ENCODE data around the gene ZBED1.
"Not testable (repeated sequence)": the region's sequence is repeated elsewhere in the genome, so short reads cannot be mapped to it uniquely, and the experiment has no call there.

The ZBED1 gene

DNA sequence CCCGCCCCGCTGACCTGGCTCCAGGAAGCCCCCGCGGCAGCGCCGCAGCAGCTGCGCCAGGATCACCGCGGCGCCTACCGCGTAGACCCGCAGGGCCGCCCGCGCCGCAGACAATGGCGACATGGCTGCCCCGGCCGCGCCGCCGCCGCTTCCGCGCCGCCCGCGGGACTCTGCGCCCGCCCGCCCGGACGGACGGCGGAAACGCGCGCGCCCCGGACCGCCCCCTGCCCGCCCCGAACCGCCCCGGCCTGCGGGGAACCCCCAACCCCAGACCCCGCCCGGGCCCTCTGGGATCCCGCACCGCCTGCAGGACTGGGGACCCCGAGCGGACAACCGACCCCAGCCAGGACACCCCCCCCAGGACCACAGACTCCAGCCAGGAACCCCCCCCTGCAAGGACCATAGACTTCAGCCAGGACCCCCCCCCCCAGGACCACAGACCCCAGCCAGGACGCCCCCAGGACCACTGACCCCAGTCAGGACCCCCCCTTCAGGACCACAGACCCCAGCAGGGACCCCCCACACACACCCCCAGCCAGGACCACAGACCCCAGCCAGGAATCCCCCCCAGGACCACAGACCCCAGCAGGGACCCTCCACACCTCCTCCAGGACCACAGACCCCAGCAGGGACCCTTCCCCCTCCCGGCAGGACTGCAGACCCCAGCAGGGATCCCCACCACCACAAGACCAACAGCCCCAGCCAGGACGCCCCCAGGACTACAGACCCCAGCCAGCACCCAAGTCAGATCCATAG, at the start of gene ZBED1, which contains the start of gene DHRSX:
Gene ZBED1, minus strand, starts transcription at position 174 of the 756 bp plus-strand sequence. CDS start 10,257 bp downstream, outside the sequence.
Gene DHRSX, minus strand, starts transcription at position 174 of the 756 bp plus-strand sequence. Its CDS starts 51 bp downstream, at position 123.
- DNase-seq (ENCODE audit: low spot score) = peak; percentile 8

DNA sequence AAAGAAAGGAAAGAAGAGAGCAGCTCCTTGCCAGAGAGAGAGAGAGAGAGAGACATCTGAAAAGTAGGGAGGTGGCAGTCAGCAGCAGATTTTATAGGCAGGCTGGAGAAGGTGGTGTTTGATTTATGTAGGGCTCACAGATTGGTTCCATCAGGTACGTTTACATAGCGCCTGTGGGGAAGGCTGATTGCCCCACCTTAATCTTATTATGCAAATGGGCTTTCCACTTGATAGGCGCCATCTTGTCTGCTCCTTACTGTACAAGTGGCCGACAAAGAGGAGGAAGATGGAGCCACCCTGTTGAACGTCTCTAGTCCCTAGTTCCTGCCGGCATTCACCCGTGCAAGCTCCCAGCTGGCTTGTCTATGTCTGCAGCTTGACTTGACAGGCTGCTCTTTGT, 49.1 kb upstream of the ZBED1 start:
- no peak for DNase-seq (ENCODE audit: low spot score)

- no peak for DNase-seq (ENCODE audit: low spot score)
Observed at GRCh38 chrX:2548711-2549423, 48.1 kb upstream of the ZBED1 start.

DNA sequence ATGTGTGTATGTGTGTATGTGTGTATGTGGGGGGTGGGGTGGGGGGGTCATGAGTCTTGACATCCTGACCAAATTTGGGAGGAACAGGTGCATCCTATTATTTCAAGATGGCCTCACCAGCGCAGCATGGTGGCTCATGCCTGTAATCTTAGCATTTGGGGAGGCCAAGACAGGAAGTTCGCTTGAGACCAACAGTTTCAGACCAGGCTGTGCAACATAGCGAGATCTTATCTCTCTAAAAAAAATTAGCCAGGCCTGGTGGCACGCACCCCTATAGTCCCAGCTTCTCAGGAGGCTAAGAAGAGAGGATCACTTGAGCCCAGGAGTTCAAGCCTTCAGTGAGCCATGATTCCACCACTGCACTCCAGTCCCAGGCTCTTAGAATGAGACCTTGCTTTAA, 47.0 kb upstream of the ZBED1 start:
- no peak for DNase-seq (ENCODE audit: low spot score)

DNA sequence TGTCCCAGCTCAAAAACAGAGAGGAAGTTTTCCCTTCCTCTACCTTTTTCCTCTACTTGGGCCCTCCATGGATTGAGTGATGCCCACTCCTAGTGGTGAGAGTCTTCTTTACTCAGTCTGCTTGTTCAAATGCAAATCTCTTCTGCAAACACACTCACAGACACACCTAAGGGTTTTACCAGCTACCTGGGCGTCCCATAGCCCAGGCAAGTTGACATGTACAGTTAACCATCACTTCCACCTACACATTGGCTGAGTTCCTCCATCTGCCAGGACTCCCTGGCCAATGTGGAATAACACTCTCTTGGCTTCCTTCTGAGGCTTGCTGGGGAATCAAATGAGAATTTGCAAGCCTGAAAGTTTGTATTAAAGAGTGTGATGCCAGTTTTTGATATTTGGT, 45.7 kb upstream of the ZBED1 start:
- no peak for DNase-seq (ENCODE audit: low spot score)

- no peak for DNase-seq (ENCODE audit: low spot score)
Observed at GRCh38 chrX:2545144-2545543, 44.4 kb upstream of the ZBED1 start.

DNA sequence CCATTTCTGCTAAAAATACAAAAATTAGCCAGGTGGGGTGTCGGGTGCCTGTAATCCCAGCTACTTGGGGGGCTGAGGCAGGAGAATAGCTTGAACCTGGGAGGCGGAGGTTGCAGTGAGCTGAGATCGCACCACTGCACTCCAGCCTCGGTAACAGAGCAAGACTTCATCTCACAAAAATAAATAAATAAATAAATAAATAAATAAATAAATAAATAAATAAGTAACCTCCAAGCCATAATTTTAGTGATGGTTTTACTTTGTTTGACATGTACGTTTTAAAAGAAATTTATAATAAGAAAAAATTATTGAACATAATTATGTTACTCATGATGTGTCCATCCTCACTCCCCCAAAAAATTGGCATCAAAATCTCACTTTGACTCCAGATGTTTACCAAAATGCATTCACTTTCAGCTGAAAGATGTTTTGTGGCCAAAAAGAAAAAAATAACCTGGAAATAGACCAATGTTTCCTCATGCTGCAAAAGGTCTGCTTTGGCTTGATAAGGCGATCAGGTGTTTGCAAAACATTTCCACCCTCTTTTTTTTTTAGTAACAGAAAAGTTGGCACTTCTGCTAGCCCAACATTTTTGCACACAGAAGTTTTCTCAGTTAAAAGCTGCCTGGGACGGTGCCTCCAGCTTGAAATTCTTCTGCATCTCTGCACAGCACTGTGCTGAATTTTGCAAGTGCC, 42.2 kb upstream of the ZBED1 start:
- peak; percentile 16 for DNase-seq (ENCODE audit: low spot score)

- DNase-seq (ENCODE audit: low spot score) = no peak
Observed at GRCh38 chrX:2541603-2542002, 40.8 kb upstream of the ZBED1 start.

DNA sequence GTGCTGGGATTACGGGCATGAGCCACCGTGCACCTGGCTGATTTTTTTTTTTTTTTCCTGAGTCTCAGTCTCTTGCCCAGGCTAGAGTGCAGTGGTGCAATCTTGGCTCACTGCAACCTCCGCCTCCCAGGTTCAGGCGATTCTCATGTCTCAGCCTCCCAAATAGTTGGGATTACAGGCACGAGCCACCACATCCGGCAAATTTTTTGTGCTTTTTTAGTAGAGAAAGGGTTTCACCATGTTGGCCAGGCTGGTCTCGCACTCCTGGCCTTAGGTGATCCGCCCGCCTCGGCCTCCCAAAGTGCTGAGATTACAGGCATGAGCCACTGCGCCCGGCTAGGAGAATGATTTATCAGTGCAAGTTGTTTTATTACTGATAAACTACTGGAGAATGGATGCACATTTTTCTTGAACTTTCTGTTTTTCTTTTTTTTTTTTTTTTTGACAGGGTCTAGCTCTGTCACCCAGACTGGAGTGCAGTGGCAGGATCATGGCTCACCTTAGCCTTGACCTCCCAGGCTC, 39.7 kb upstream of the ZBED1 start:
- DNase-seq (ENCODE audit: low spot score) = no peak

DNA sequence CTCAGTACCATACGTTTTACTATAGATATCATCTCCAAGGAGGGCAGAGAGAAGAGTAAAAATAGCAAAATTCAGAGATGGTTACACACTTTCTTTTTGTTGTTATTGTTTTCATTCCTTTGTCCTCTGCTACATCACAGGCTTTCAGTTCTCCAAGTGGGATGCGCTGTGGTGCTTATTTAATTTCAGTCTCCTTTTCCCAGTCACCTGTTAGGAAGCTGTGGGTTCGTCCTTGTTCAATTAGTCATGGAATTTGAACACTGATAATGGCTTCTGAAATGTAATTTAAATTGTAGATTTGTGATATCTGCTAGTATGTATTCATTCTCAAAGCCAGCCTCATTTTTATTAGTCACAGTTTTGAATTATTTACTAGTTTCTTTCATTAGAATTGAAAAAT, 38.8 kb upstream of the ZBED1 start:
- no peak for DNase-seq (ENCODE audit: low spot score)

GRCh38 chrX:2538031-2538757, 37.4 kb upstream of the ZBED1 start:
- DNase-seq (ENCODE audit: low spot score) = no peak

DNA sequence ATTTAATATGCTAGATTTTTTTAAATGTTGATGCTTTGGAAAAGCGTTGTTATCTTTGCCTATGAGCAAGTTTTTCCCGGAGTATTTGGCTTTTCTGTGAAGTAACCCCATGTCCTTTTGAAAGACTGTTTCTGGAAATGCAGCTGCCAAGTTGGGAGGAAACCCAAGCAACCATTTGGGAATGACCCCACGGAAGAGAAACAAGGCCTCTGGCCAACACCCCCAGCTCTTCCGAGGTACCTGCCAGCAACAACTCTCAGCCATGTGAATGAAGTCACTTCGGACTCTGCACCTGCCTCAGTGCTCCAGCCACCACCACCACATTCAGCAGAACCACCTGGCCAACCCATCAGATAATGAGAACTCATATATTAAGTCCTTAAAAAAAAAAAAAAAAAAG, 36.2 kb upstream of the ZBED1 start:
- no peak for DNase-seq (ENCODE audit: low spot score)

- DNase-seq (ENCODE audit: low spot score) = no peak
Observed at GRCh38 chrX:2536141-2536540, 35.4 kb upstream of the ZBED1 start.

GRCh38 chrX:2534261-2535021, 33.7 kb upstream of the ZBED1 start:
- not testable (repeated sequence) for DNase-seq (ENCODE audit: low spot score)

DNA sequence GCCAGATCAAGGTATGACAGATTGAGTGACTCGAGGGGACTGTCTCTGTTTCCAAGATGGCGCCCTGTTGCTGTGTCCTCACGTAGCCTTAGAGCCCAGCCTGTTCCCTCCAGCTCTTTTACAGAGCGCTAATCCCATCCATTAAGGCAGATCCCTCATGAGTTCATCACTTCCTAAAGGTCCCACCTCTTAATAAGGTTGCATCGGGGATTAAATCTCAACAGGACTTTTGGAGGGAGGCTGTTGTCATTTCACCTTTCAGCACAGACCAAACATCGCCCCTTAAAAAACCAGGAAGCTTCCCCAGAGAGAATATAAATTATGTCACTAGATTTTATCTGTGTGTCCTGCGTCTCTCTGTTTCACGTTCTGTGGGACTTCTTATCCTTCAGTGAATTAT, 32.6 kb upstream of the ZBED1 start:
- DNase-seq (ENCODE audit: low spot score) = no peak

DNA sequence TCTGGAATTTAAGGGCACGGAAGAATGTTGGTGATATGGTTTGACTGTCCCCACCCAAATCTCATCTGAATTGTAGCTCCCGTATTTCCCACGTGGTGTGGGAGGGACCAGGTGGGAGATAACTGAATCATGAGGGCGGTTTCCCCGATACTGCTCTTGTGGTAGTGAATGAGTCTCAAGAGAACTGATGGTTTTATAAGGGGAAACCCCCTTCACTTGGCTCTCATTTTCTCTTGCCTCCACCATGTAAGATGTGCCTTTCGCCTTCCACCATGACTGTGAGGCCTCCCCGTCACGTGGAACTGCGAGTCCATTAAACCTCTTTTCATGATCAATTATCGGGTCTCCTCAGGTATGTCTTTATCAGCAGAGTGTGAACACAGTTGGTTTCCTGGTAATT, 25.6 kb upstream of the ZBED1 start:
- DNase-seq (ENCODE audit: low spot score) = no peak

DNA sequence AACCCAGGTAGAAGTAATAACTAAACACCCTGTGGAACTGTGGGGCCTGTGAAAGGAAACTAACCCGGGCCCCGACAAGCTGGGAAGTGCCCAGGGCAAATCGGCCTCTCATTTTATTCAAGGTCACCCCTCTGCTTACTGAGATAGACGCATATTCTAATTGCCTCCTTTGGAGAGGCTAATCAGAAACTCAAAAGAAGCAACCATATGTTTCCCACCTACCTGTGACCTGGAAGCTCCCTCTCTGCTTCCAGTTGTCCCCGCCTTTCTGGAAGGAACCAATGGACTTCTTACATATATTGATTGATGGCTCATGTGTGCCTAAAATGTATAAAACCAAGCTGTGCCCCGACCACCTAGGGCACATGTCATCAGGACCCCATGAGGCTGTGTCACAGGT, 23.1 kb upstream of the ZBED1 start:
- DNase-seq (ENCODE audit: low spot score) = no peak

DNA sequence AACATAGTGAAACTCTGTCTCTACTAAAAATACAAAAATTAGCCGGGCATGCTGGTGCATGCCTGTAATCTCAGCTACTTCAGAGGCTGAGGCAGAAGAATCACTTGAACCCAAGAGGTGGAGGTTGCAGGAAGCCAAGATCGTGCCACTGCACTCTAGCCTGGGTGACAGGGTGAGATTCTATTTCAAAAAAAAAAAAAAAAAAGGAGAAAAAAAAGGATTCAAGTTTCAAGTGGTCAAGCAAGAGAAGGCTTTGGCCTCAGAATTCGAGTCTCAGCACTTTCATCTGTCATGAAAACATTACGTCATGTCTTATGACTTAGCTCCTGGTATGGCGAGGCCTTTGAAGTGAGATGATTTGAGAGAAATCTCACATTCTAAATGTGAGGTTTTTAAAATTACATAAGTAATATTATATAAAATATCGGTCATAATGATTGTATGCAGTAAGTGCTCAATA, 21.2 kb upstream of the ZBED1 start:
- DNase-seq (ENCODE audit: low spot score) = no peak

DNA sequence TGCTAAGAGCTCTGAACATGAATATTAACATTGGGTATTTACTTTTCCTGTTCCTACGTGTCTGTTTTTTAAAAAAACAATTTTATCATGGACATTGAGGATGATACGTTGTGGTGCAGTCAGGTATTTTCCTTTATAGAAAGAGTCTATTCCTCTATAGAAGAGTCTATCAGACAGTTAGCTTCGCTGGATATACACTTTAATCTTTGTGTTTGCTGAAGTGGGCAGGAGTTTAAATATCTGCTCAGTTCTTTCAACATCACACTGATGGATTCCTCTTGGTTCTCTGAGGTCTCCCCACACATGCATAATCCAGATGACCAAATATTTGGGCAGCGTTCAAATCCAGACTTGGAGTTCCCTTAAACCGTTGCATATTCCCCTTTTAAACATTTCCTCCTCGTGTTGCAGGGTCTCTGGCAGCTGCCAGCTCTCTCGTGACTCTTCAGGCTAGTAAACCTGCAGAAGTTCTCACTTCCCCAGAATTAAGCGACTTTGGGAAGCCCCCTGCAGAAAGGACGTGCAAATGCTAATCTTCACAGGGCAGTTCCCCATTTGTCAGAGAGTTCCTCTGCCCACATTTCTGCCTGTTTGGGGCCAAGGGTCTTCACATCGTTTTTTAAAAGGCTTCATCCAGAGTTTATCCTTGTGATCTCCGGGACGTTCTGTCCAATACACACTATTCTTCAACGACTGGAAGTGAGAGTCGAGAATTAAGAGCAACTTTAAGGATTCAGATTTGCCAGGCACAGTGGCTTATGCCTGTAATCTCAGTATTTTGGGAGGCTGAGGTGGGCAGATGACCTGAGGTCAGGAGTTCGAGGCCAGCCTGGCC, 20.5 kb upstream of the ZBED1 start:
- DNase-seq (ENCODE audit: low spot score) = no peak

DNA sequence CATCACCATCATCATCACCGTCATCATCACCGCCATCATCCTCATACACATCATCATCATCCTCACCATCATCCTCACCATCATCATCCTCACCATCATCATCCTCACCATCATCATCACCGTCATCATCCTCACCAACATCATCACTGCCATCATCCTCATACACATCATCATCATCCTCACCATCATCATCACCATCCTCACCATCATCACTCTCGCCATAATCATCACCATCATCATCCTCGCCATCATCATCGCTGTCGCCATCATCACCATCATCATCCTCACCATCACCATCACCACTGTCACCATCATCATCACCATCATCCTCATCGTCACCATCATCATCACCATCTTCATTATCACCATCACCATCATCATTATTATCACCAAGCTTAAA, 19.8 kb upstream of the ZBED1 start:
- DNase-seq (ENCODE audit: low spot score) = no peak

Data from hematopoietic multipotent progenitor cell treated with erythropoietin and hydrocortisone succinate and interleukin-3 and kit ligand, for 15 days (in vitro differentiated cells).